HG03159 (cell line): ENCODE data around the gene IL25.

ENCODE experiments used
- ATAC-seq: cut with Tn5 transposase; IDR thresholded peaks from one replicate; pipeline ENCODE4 v1.9.1; 2021; ENCODE audit warnings: mild to moderate bottlenecking, moderate library complexity; ENCODE audit not compliant: unreplicated experiment

IL25 gene

DNA sequence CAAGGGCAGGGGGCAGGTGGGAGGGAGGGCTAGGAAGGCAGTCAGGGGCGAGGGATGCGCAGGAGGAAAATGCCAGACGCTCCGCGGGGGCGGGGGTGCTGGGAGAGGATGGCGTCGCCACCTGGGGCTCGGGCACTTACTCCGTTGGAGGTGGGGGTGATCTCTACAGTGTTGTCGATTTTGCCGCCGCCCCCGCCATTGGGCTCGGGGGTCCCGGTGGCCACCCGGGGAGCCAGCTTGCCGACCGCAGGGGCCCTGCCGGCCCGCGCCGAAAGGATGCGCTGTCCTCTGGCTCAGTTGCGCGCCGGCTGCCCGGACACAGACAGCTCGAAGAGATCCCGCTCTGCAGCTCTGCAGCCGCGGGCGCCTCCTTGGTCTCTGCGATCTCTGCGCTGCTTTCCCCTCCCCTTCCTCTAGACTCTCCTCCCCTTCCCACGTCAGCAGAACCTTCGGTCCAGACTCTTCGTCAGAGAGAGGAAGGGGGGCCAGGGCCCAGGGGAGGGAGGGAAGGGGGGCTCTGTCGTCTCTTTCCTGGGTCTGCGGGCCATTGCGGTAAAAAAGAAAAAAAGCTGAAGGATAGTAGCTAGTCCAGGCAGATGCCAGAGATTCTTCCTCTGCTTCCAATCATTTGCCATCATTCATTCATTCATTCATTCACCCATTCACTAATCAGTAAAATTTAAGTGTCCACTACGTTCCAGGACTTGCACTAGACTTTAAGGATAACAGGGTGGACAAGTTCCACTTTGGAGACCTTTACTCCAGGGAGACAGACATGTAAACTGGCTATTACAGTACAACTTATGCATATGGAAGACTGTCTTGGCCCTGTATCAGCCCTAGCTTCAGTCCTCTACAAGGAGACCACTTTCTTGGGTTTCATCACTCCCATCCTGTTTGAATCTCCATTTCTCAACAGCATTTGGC, 19.8 kb upstream of the IL25 start, which contains the start of gene SLC22A17:
Gene SLC22A17, minus strand, starts transcription at position 382 of the 927 bp plus-strand sequence.
- no peak for ATAC-seq

GRCh38 chr14:23353433-23353780, 19.2 kb upstream of the IL25 start:
- no peak for ATAC-seq

- ATAC-seq: no peak
Measured at GRCh38 chr14:23354990-23355389, 17.6 kb upstream of the IL25 start.

GRCh38 chr14:23355871-23356435, 16.7 kb upstream of the IL25 start:
- ATAC-seq: no peak

DNA sequence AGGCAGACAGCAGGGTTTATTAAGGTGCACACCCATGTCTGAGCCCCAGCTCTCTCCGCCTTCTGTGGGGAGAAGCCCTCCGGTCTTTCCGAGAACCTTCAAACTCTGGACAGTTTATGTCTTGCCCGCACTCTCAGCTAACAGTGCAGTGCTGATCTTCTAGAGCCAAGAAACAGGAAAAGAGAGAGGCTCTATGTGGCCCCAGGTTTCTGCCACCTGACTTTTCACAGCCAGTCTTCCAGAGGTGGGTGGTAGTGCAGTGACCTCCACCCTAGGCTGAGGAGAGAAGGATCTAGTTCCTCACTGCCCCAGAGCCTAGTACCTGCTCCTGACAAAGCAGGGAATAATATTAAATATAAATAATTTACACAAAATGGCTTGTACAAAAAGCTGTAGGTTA, 15.9 kb upstream of the IL25 start:
- no peak for ATAC-seq

DNA sequence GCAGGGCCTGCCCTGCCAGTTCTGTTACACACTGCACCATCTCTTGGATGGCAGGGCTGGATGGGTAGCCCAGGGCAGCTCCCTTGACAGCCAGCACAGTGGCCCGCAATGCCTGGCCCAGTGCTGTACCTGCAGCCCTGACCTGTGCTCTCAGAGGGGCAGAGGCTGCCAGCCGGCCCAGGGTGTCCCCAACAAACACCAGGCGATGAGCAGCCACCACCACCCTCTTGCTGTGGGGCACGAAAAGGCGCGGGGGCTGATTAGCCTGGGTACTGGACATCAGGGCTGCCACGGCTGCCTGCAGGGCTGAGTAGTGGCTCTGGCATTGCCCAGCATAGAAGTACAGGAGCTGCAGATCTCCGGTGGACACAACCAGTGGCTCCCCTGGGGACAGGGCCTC, 15.3 kb upstream of the IL25 start:
- ATAC-seq: no peak

GRCh38 chr14:23358042-23358441, 14.6 kb upstream of the IL25 start:
- no peak for ATAC-seq

- ATAC-seq: no peak
Measured at GRCh38 chr14:23358553-23359166, 13.9 kb upstream of the IL25 start.

GRCh38 chr14:23359167-23359626, 13.4 kb upstream of the IL25 start:
- no peak for ATAC-seq

DNA sequence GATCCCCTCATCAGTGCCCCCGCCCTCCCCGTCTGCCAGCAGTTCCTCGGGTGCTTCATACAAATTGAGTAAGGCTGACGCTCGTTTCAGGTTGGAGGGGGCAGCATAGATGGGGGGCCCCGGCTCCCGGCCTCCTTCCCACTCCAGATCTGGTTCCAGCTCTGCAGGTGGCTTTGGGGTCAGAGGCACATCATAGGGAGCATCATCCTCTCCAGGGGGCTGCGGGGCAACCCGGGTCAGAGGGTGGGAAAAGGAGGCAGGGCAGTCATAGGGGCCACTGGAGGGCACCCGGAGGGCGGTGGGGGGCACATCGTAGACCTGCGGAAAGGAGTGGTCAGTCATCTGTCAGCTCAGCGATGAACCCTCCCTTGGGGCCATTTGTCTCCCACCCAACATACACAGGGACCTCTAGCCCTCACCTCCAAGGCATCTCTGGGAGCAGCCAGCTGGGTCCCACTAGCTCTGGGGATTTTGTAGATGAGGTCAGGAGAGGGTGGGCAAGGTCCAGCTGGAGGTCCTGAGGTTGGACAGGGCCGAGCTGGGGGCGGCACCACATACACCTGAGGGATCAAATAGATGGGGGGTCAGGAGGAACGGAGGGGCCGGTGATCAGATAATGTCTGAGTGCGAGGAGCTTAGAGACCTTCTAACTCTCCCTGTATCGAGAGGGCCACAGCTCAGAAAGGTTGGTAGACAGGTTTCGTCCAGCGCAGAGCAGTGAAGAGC, 12.7 kb upstream of the IL25 start:
- ATAC-seq: no peak

GRCh38 chr14:23360496-23360895, 12.1 kb upstream of the IL25 start:
- no peak for ATAC-seq

GRCh38 chr14:23361320-23361719, 11.3 kb upstream of the IL25 start:
- no peak for ATAC-seq

- no peak for ATAC-seq
Measured at GRCh38 chr14:23361763-23362162, 10.8 kb upstream of the IL25 start.

GRCh38 chr14:23362200-23362599, 10.4 kb upstream of the IL25 start:
- no peak for ATAC-seq

GRCh38 chr14:23364164-23365035, 8.2 kb upstream of the IL25 start:
- no peak for ATAC-seq

GRCh38 chr14:23365036-23365731, 7.4 kb upstream of the IL25 start, which contains the start of gene EFS:
TSS of gene EFS (minus strand) at chr14:23365172. CDS start at chr14:23365025, 147 bp downstream.
- no peak for ATAC-seq

GRCh38 chr14:23365732-23366425, 6.7 kb upstream of the IL25 start:
- ATAC-seq: no peak

DNA sequence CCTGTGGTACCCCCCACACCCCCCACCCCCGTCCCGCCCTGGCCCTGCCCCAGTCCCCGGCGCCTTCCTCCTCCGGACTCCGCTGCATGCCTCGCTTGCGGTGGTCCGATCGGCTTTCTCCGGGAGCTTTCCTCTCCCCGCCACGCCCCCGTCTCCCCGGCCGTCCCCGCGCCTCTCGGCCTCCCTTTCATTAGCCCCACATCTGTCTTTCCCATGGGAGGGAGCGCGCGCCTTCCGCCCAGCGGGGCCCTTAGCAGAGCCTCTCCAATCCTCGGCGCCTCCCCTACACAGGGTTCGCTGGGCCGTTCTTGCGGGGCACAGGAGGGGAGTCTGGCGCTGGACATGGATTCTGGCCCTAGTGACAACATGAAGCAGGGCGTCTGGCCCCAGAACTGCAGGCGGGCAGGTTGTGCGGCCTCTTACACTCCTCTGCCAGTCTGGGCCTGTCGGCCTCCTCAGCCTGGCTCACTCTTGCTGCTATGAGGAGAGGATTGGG, 6.1 kb upstream of the IL25 start:
- ATAC-seq: no peak

DNA sequence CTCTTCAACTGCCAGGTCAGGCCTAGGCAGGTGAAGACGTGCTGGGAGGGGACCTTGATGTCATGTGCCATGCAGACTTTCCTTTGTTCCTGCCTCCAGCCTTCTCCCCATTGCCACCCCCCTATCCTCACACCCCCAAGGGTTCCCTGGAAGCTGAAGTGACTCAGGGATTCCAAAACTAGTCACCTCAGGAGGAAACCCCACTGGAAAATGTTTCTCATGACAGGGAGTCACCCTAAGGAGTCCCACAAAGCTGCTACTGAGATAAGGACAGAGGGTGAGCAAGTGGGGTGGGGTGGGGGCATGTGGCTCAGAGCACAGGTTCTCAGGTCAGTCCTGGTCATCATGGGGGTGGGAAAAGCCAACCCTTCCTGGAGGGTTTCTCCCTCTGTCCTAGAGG, 2.4 kb upstream of the IL25 start:
- ATAC-seq: no peak
